ENCODE measurements around the gene ARHGAP1. TPM values are rescaled to one million over a fixed set of nuclear protein-coding genes. Genes with fewer than 3 reads are reported as not detected.

The ARHGAP1 gene
- polyA plus RNA-seq, 1 donor from 2014 or later = 9.3 TPM

- TF ChIP-seq REST (IDR thresholded peaks at IDR 0.05; ENCODE audit: borderline replicate concordance) = no peak
Measured at GRCh38 chr11:46692450-46692849, 8.0 kb downstream of the ARHGAP1 start (continued).

DNA sequence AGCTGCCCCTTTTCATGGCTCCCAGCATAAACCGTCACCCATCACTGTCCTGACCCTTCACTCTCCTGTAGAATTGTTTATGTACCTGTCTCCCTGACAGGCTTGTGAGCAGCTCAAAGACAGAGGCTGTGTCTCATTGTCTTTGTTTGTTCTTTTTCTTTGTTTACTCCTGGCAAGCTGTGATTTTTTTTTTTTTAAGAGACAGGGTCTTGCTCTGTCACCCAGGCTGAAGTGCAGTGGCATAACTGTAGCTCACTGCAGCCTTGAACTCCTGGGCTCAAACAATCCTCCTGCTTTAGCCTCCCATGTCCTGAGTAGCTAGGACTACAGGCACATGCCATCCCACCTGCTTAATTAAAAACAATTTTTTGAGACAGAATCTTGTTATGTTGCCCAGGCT lies 9.7 kb downstream of the ARHGAP1 start:
- Histone ChIP-seq H3K4me3 (ENCODE audit: low read length) (no peak overlapping the region), H3K4me2 (ENCODE audit: low read length) (no peak overlapping the region), H4K20me1 (ENCODE audit: insufficient read depth) (no peaks in the 10 kb centered on the region), H3K27me3 (ENCODE audit: insufficient read depth, low read depth, low read length) (no peaks in the 10 kb centered on the region), H3K9me3 (ENCODE audit: low read length) (no peaks in the 10 kb centered on the region), H3K36me3 (ENCODE audit: insufficient read depth, low read length) (no peaks in the 10 kb centered on the region), H3F3A (ENCODE audit: insufficient read depth, low read length, poor library complexity, severe bottlenecking) (no peaks in the 10 kb centered on the region), H3K9me2 (ENCODE audit: insufficient read depth, low read length) (no peaks in the 10 kb centered on the region), H3K27ac (ENCODE audit: low read length) (no peak overlapping the region), H3K9ac (ENCODE audit: low read length) (no peak overlapping the region), H2AFZ (ENCODE audit: low read depth, low read length) (no peak overlapping the region), H3K79me2 (replicated peaks; ENCODE audit: insufficient read depth, low read length) (no peaks in the 10 kb centered on the region)
- TF ChIP-seq EZH2 (IDR thresholded peaks at IDR 0.05; ENCODE audit: borderline replicate concordance, insufficient read depth, low read length, poor library complexity, severe bottlenecking) (no peak), POLR2AphosphoS5 (IDR thresholded peaks at IDR 0.05) (no peak)

GRCh38 chr11:46686886-46687795 lies 13.3 kb downstream of the ARHGAP1 start:
- Histone ChIP-seq H3K36me3 (ENCODE audit: insufficient read depth, low read length) (no peaks in the 10 kb centered on the region), H2AFZ (ENCODE audit: low read depth, low read length) (no peak overlapping the region), H3K79me2 (replicated peaks; ENCODE audit: insufficient read depth, low read length) (no peaks in the 10 kb centered on the region), H3K9me2 (ENCODE audit: insufficient read depth, low read length) (no peaks in the 10 kb centered on the region), H3K4me2 (ENCODE audit: low read length) (no peak overlapping the region), H3K27me3 (ENCODE audit: insufficient read depth, low read depth, low read length) (no peaks in the 10 kb centered on the region), H3K27ac (ENCODE audit: low read length) (no peak overlapping the region), H4K20me1 (ENCODE audit: insufficient read depth) (no peaks in the 10 kb centered on the region), H3F3A (ENCODE audit: insufficient read depth, low read length, poor library complexity, severe bottlenecking) (no peaks in the 10 kb centered on the region), H3K9me3 (ENCODE audit: low read length) (no peaks in the 10 kb centered on the region), H3K4me3 (ENCODE audit: low read length) (no peak overlapping the region), H3K9ac (ENCODE audit: low read length) (no peak overlapping the region)
- TF ChIP-seq CTCF (IDR thresholded peaks at IDR 0.05; ENCODE audit: poor library complexity, severe bottlenecking) (no peak), REST (IDR thresholded peaks at IDR 0.05; ENCODE audit: borderline replicate concordance) (no peak), SMC3 (conservative IDR thresholded peaks at IDR 0.05; ENCODE audit: poor library complexity) (no peak), RAD21 (conservative IDR thresholded peaks at IDR 0.05) (no peak), POLR2AphosphoS5 (IDR thresholded peaks at IDR 0.05) (no peak), EP300 (conservative IDR thresholded peaks at IDR 0.05; ENCODE audit: poor library complexity, severe bottlenecking) (no peak), TAF1 (IDR thresholded peaks at IDR 0.05; ENCODE audit: low read depth) (no peak), MXI1 (conservative IDR thresholded peaks at IDR 0.05; ENCODE audit: poor library complexity, severe bottlenecking) (no peak), EZH2 (IDR thresholded peaks at IDR 0.05; ENCODE audit: borderline replicate concordance, insufficient read depth, low read length, poor library complexity, severe bottlenecking) (no peak)

Measured in neural cell (in vitro differentiated cells).